Keratinocyte (primary cell): ENCODE measurements around the gene SURF6. TPM values are rescaled to one million over a fixed set of nuclear protein-coding genes. Genes with fewer than 3 reads are reported as not detected.
A peak's percentile ranks its signal among the peaks of the same experiment; 100 is the strongest.

Experiments
- DNase-seq: peaks from one replicate; pipeline ENCODE4 v3.0.0-alpha.2; 2011; ENCODE audit warnings: low read depth, missing footprints, low spot score
- FAIRE-seq: peaks from 2 replicates; lab custom pipeline; 2011; peaks lifted over from hg19 to GRCh38; lab: Jason Lieb, UNC
- H2AFZ ChIP-seq: 2 replicates; pipeline ENCODE4 v1.6.0; 2012; ENCODE audit warnings: low read length, control low read depth, inconsistent platforms; ENCODE audit not compliant: control insufficient read depth
- H3K27ac ChIP-seq: 2 replicates; pipeline ENCODE4 v1.5.1; 2011; ENCODE audit warnings: low read length; ENCODE audit not compliant: control insufficient read depth, insufficient read depth
- H3K27me3 ChIP-seq: 3 replicates; pipeline ENCODE4 v1.6.0; 2011; ENCODE audit warnings: low read length; ENCODE audit not compliant: control insufficient read depth, insufficient read depth; ENCODE audit errors: extremely low read depth
- H3K36me3 ChIP-seq, 2 experiments: 2 replicates in 1 of 2; 3 replicates in 1 of 2; pipeline ENCODE4 v1.5.1; 2011; ENCODE audit warnings: low read length in 2 of 2, mild to moderate bottlenecking in 1 of 2; ENCODE audit not compliant: control insufficient read depth in 2 of 2, insufficient read depth in 2 of 2; ENCODE audit errors: extremely low read depth in 1 of 2
- H3K4me1 ChIP-seq: 3 replicates; pipeline ENCODE4 v1.5.1; 2011; ENCODE audit warnings: low read length; ENCODE audit not compliant: control insufficient read depth, insufficient read depth; ENCODE audit errors: extremely low read depth
- H3K4me2 ChIP-seq: 3 replicates; pipeline ENCODE4 v1.6.0; 2011; ENCODE audit warnings: low read depth, low read length; ENCODE audit not compliant: control insufficient read depth, insufficient read depth; ENCODE audit errors: extremely low read depth
- H3K4me3 ChIP-seq, 3 experiments: fragments of 200-600 bp in 1 of 3; sonication (generic) in 1 of 3; 2 replicates in 2 of 3; 3 replicates in 1 of 3; pipeline ENCODE4 v1.5.1; 2011 to 2016; ENCODE audit warnings: low read length in 3 of 3, mild to moderate bottlenecking in 3 of 3, control low read depth in 2 of 3, inconsistent platforms in 1 of 3, low read depth in 1 of 3, mixed read lengths in 1 of 3, mixed run types in 1 of 3, moderate library complexity in 1 of 3; ENCODE audit not compliant: control insufficient read depth in 2 of 3, insufficient read depth in 2 of 3; ENCODE audit errors: extremely low read depth in 1 of 3
- H3K79me2 ChIP-seq: 2 replicates; pipeline ENCODE4 v1.6.0; 2012; ENCODE audit warnings: low read length; ENCODE audit not compliant: control insufficient read depth, insufficient read depth
- H3K9ac ChIP-seq: 3 replicates; pipeline ENCODE4 v1.6.0; 2011; ENCODE audit warnings: low read length; ENCODE audit not compliant: control insufficient read depth, insufficient read depth; ENCODE audit errors: extremely low read depth
- H3K9me1 ChIP-seq: 3 replicates; pipeline ENCODE4 v1.6.0; 2011; ENCODE audit warnings: low read length; ENCODE audit not compliant: control insufficient read depth, insufficient read depth; ENCODE audit errors: extremely low read depth
- H3K9me3 ChIP-seq: 2 replicates; pipeline ENCODE4 v1.5.1; 2012; ENCODE audit warnings: low read depth, low read length; ENCODE audit not compliant: control insufficient read depth
- H4K20me1 ChIP-seq: 3 replicates; pipeline ENCODE4 v1.6.0; 2011; ENCODE audit warnings: low read length; ENCODE audit not compliant: control insufficient read depth, insufficient read depth; ENCODE audit errors: extremely low read depth
- EZH2 ChIP-seq: IDR thresholded peaks from one replicate; pipeline ENCODE4 v1.6.1; 2012; ENCODE audit warnings: inconsistent platforms, mild to moderate bottlenecking, low read length, moderate library complexity
- dilution Hi-C: fragments of 300-500 bp; cut with MboI; formaldehyde crosslinking; loops from one replicate; pipeline ENCODE4 v1.7.0; 2020; ENCODE audit warnings: low sequenced_read_pairs; ENCODE audit not compliant: extremely low pct_ligation_motif_present
- polyA plus RNA-seq, 5 experiments: library from polyadenylated mRNA; depleted of rRNA in 3 of 5; stranded (reverse) in 3 of 5; stranded (forward) in 1 of 5; unstranded in 1 of 5; fragments of >200 nt; gene quantifications; 1 replicate in 1 of 5; 2 replicates in 3 of 5; 3 replicates in 1 of 5; pipeline versions ENCODE4 v1.2.1 to v1.2.3, GENCODE V29; 2011 to 2012; ENCODE audit warnings: missing spikeins in 2 of 5, low read depth in 1 of 5, low replicate concordance in 1 of 5
- TF ChIP-seq, protein P1 (sequence below), 3 experiments: IDR thresholded peaks in 1 of 3; conservative IDR thresholded peaks in 1 of 3; optimal IDR thresholded peaks in 1 of 3; 2 replicates in 2 of 3; 3 replicates in 1 of 3; pipeline versions ENCODE3 to v1.5.1; 2011; ENCODE audit warnings: low read length in 3 of 3, mild to moderate bottlenecking in 3 of 3, moderate library complexity in 2 of 3, control low read depth in 1 of 3, inconsistent platforms in 1 of 3; ENCODE audit not compliant: insufficient read depth in 2 of 3; ENCODE audit errors: extremely low read depth in 1 of 3

Gene SURF6
- polyA plus RNA-seq, 1 donor (not counting 4 experiments of a cell fraction or from before 2014, with no cell fraction given), result 13.0 TPM

DNA sequence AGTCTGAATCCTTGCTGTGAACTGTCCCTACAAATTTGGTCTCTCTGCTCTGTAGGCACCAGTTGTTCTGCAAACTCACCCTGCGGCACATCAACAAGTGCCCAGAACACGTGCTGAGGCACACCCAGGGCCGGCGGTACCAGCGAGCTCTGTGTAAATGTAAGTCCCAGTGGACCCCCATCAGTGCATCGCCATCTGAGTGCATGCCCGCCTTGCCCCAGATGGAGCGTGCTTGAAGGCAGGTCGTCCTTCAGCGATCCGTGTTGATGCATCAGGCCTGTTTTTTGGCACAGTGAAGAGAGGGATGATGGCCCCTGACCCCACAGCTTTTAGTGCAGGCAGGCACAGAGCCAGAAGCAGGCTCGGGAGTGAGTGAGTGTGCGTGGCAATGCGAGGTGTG is 21.7 kb upstream of the SURF6 start:
- no peaks in the 10 kb centered on the region for H4K20me1 ChIP-seq
- dilution Hi-C loops, result no loop called here
- H3K27ac ChIP-seq, result no peak overlapping the region
- no peaks in the 10 kb centered on the region for H3K9me1 ChIP-seq
- H3K4me2 ChIP-seq, result peak overlapping the region; percentile 90
- no peak overlapping the region for H2AFZ ChIP-seq
- no peaks in the 10 kb centered on the region for H3K9me3 ChIP-seq
- peaks cover 33% of the 10 kb centered on the region for H3K79me2 ChIP-seq
- no peaks in the 10 kb centered on the region for H3K27me3 ChIP-seq
- peaks cover 30% of the 10 kb centered on the region for H3K4me1 ChIP-seq
- no peak for DNase-seq
- H3K36me3 ChIP-seq, result peaks cover 24 to 26% of the 10 kb centered on the region in 2 experiments
- TF ChIP-seq, protein P1, sequence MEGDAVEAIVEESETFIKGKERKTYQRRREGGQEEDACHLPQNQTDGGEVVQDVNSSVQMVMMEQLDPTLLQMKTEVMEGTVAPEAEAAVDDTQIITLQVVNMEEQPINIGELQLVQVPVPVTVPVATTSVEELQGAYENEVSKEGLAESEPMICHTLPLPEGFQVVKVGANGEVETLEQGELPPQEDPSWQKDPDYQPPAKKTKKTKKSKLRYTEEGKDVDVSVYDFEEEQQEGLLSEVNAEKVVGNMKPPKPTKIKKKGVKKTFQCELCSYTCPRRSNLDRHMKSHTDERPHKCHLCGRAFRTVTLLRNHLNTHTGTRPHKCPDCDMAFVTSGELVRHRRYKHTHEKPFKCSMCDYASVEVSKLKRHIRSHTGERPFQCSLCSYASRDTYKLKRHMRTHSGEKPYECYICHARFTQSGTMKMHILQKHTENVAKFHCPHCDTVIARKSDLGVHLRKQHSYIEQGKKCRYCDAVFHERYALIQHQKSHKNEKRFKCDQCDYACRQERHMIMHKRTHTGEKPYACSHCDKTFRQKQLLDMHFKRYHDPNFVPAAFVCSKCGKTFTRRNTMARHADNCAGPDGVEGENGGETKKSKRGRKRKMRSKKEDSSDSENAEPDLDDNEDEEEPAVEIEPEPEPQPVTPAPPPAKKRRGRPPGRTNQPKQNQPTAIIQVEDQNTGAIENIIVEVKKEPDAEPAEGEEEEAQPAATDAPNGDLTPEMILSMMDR (optimal IDR thresholded peaks at IDR 0.05 in 1 of 3, IDR thresholded peaks at IDR 0.05 in 1 of 3, conservative IDR thresholded peaks at IDR 0.05 in 1 of 3; ENCODE audit: extremely low read depth in 1 of 3, insufficient read depth in 2 of 3, low read length in 3 of 3), result no peak
- TF ChIP-seq EZH2, result no peak
- FAIRE-seq, result no peak
- H3K9ac ChIP-seq, result peak overlapping the region; percentile 69
- peak overlapping the region in 2 of 3 experiments; percentile 79 to 83 for H3K4me3 ChIP-seq

DNA sequence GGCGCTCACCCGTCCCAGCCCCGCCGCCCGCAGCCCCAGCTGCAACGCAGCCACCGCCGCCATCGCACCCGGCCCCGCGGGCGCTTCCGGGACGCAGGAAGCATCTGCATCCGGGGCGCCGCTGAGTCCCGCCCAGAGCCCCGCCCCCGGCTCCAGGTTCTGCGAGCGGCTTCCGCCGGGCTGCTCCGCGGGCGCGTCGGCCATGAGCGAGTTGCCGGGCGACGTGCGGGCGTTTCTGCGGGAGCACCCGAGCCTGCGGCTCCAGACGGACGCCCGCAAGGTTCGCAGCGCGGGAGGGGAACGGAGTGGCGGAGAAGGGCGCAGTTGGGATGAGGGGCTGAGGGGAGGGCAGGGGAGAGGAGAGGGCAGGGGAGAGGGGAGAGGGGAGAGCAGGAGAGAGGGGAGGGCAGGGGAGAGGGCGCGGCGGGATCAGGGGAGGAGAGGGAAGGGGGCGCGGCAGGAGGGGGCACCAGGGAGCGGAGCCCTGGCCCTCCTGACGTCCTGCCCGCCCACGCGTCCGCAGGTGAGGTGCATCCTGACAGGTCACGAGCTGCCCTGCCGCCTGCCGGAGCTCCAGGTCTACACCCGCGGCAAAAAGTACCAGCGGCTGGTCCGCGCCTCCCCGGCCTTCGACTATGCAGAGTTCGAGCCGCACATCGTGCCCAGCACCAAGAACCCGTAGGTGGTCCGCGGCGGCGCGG is 20.6 kb upstream of the SURF6 start, which contains the start of the genes SURF1 and SURF2:
Gene SURF1 (minus strand): TSS at position 97 of the 701 bp plus-strand sequence. CDS start 34 bp downstream, at position 63.
Gene SURF2 (plus strand): TSS at position 160 of the 701 bp plus-strand sequence. CDS start 43 bp downstream, at position 203.
- dilution Hi-C loops, result no loop called here
- H2AFZ ChIP-seq, result peak within 1 kb of the TSS; percentile 32

More for the DNA sequence above, 20.6 kb upstream of the SURF6 start, which contains the start of the genes SURF1 and SURF2:
- FAIRE-seq (no peak), DNase-seq (no peak)
- Histone ChIP-seq H4K20me1 (peaks cover 9% of the 10 kb centered on the region), H3K27ac (peak within 1 kb of the TSS; percentile 49), H3K9ac (peak within 1 kb of the TSS; percentile 80), H3K79me2 (peaks cover 33% of the 10 kb centered on the region), H3K36me3 (peaks cover 28 to 30% of the 10 kb centered on the region in 2 experiments), H3K4me2 (peak within 1 kb of the TSS; percentile 90), H3K9me3 (no peaks in the 10 kb centered on the region), H3K27me3 (no peaks in the 10 kb centered on the region), H3K9me1 (no peaks in the 10 kb centered on the region), H3K4me3 (peak within 1 kb of the TSS; percentile 79 to 87 (median 83)), H3K4me1 (peaks cover 19% of the 10 kb centered on the region)
- TF ChIP-seq, protein P1 (optimal IDR thresholded peaks at IDR 0.05 in 1 of 3, IDR thresholded peaks at IDR 0.05 in 1 of 3, conservative IDR thresholded peaks at IDR 0.05 in 1 of 3; ENCODE audit: extremely low read depth in 1 of 3, insufficient read depth in 2 of 3, low read length in 3 of 3), result peak in 1 of 3 experiments; percentile 14
- TF ChIP-seq EZH2, result no peak
